Spinal cord (tissue), 10 donors: Measurements from ENCODE around the gene SLC23A3. TPM values are rescaled to one million over a fixed set of nuclear protein-coding genes. Genes with fewer than 3 reads are reported as not detected.

Source experiments
- DNase-seq, 6 donors: peaks; one replicate each; pipeline versions ENCODE4 v3.0.0 to v3.0.0-alpha.2; 2013 to 2015; ENCODE audit warnings: low spot score in 6 of 6, low read depth in 4 of 6
- H3K27ac ChIP-seq: one replicate; pipeline ENCODE4 v1.5.1; 2013; ENCODE audit warnings: low read depth, low read length, control low read depth
- H3K27me3 ChIP-seq: one replicate; pipeline ENCODE4 v1.6.1; 2013; ENCODE audit warnings: low read length; ENCODE audit not compliant: control insufficient read depth, insufficient read depth
- H3K36me3 ChIP-seq: one replicate; pipeline ENCODE4 v1.6.1; 2013; ENCODE audit warnings: low read length; ENCODE audit not compliant: control insufficient read depth, insufficient read depth
- H3K4me1 ChIP-seq: one replicate; pipeline ENCODE4 v1.6.1; 2013; ENCODE audit warnings: low read length; ENCODE audit not compliant: control insufficient read depth, insufficient read depth
- H3K4me3 ChIP-seq: one replicate; pipeline ENCODE4 v1.5.1; 2013; ENCODE audit warnings: low read depth, low read length, control low read depth
- H3K9me3 ChIP-seq: one replicate; pipeline ENCODE4 v1.6.1; 2013; ENCODE audit warnings: low read length; ENCODE audit not compliant: control insufficient read depth, insufficient read depth
- WGBS: methylation state at CpG from one replicate; pipeline ENCODE4 v1.1.5; 2013; ENCODE audit warnings: missing lambda C conversion rate; ENCODE audit not compliant: insufficient coverage; 5-methylcytosine and 5-hydroxymethylcytosine counted together
- polyA plus RNA-seq, 2 donors: library from polyadenylated mRNA; unstranded; fragments of 120-200 nt; gene quantifications; one replicate each; pipeline ENCODE4 v1.2.1, GENCODE V29; 2013; ENCODE audit not compliant: insufficient read length in 2 of 2
- total RNA-seq, 2 donors: library from RNA; depleted of rRNA in 1 of 2; stranded (reverse); fragments of 120-200 nt in 1 of 2; fragments of >200 nt in 1 of 2; gene quantifications; one replicate each; pipeline versions ENCODE4 v1.2.3 to v1.2.4, GENCODE V29; 2013 to 2014
- donor health status: healthy.

SLC23A3 gene
- total and polyA plus RNA-seq, 4 donors = 0.17 to 2.4 (median 1.2) TPM

DNA sequence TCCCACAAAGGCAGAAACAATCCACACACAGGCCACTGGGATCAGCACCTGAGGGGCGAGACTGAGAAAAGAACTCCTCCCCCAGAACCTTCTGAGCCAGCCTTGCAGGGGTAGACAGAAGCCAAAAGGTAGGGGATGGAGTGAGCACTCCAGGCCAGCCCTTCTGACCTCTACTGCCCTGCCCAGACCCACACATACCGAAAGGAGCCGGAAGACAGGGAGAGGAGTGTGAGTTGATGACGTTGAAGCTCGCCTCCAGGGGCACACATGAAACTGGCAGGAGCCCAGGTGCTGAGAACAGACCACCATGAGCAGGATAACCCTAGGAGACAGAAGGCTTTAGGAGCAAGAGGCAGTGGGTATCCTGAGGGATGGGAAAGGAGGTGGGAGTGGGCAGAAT is 1.8 kb downstream of the SLC23A3 start:
- 44% methylated on average over 4 of the region's 5 CpGs for WGBS
- DNase-seq = no peak

DNA sequence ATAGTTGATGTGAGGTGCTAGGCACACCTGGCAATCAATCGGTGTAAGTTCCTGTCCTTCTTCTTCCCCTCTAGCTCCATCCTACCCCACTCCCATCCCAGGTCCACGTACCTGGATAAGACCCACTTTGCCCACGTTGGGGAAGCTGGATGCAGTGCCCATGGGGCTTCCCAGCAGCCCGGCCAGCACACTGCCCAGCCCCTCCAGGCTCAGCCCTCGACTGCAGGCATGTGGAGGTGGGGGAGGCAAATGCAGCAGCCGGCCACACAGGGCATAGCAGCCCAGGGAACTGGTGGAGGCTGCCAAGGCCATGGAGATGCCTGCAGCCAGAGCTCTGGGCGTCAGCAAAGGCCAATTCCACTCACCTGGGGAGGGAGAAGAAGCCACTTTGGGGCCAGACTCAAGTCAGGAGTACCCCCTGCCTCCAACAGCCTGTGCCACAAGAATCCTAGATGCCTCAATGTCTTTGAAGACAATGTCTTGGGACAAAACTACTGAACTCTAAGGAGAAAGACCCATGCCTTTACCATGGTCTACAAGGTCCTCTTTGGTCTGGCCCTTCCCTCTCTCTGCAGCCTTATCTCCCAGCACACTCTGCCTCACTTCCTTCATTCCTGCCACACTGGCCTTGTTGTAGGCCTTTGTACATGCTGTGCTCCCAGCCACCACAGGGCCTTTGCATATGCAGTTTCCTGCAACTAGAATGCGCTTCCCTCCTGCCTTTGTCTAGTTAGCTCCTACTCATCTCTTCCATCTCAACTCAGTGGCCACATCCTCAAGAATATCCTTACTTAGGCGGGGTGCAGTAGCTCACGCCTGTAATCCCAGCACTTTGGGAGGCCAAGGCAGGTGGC is 4.5 kb downstream of the SLC23A3 start:
- no peak for DNase-seq
- H3K36me3 ChIP-seq = peaks cover 3% of the 10 kb centered on the region
- no peak overlapping the region for H3K27ac ChIP-seq
- WGBS = 75% methylated on average over 8 of the region's 10 CpGs
- no peak overlapping the region for H3K4me3 ChIP-seq
- H3K4me1 ChIP-seq = peaks cover 5% of the 10 kb centered on the region
- H3K9me3 ChIP-seq = no peaks in the 10 kb centered on the region
- H3K27me3 ChIP-seq = no peaks in the 10 kb centered on the region

More for the DNA sequence above, 1.8 kb downstream of the SLC23A3 start:
- Histone ChIP-seq H3K27me3 (no peaks in the 10 kb centered on the region), H3K27ac (no peak overlapping the region), H3K4me1 (no peaks in the 10 kb centered on the region), H3K9me3 (no peaks in the 10 kb centered on the region), H3K36me3 (peaks cover 18% of the 10 kb centered on the region), H3K4me3 (no peak overlapping the region)

DNA sequence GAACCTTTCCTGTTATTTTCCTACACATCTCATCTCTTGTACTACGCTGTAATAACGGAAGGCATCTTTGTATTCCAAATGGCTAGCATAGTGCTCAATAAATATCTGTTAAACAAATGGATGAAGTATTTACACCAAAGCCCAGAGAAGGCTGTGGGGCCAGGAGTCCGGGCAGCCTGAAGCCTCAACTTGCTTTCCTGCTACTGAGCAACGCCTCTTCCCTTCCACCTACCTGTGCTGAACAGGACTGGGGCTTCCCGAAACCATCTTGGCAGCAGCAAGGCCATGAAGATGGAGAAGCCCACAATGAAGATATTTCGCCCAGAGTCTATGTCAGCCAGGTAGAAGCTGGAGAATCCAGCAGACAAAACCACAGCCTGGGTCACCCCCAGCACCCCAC is 6.7 kb downstream of the SLC23A3 start:
- 88% methylated on average over 4 of the region's 6 CpGs for WGBS
- peaks cover 10% of the 10 kb centered on the region for H3K4me1 ChIP-seq
- no peaks in the 10 kb centered on the region for H3K9me3 ChIP-seq
- H3K27me3 ChIP-seq = no peaks in the 10 kb centered on the region
- H3K36me3 ChIP-seq = no peaks in the 10 kb centered on the region
- no peak overlapping the region for H3K4me3 ChIP-seq
- DNase-seq = no peak
- H3K27ac ChIP-seq = no peak overlapping the region

GRCh38 chr2:219161097-219161496 is 8.7 kb downstream of the SLC23A3 start:
- peak overlapping the region; percentile 98 for H3K27ac ChIP-seq
- H3K27me3 ChIP-seq = no peaks in the 10 kb centered on the region
- H3K9me3 ChIP-seq = no peaks in the 10 kb centered on the region
- peak overlapping the region; percentile 89 for H3K4me3 ChIP-seq
- H3K36me3 ChIP-seq = no peaks in the 10 kb centered on the region
- WGBS = 63% methylated on average over 3 of the region's 4 CpGs
- H3K4me1 ChIP-seq = peaks cover 10% of the 10 kb centered on the region
- DNase-seq = no peak

DNA sequence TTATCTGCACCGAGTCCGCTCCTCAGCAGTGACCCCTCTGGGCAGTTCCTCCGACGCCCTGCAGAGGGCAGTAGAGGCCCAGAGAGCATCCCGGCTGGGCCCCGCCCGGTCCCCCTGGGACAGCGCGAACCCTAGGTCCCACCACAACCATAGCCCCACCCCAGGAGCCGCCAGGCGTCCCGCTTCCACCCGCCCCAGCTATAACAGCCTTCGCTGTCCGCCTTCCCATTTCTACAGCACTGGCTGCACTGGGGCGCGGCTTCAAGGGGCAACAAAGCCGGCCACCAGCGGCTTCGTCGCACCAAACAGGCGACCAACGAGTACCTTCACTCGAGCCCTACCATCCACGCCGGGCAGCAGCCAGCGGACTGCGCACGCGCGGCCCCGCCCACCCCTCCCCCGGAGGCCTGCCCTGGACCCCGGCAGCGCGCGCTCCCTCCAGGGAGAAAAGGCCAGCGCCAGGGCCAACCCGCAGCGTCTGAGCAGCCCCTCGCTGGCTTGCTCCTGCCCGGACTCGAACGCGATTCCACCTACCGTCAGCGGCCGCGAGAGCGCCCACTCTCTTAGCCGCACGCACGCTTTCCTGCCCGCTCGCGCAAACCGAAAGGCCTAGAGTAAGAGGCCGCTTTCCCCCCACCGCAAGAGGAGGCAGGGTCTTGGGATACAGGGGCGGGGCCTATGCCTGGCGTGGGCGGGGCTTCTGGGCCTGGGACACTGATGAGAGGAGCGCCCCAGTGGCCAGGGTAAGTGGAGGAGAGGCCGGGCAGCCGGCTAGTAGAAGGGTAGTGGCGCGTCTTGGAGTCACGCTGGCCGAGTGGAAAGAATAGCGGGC is 9.4 kb downstream of the SLC23A3 start, which contains the start of gene NHEJ1:
Gene NHEJ1 (minus strand): TSS at position 630 of the 832 bp plus-strand sequence. CDS start 2,453 bp downstream, outside the sequence.
- WGBS = 0% methylated on average over 63 of the region's 70 CpGs
- no peaks in the 10 kb centered on the region for H3K9me3 ChIP-seq
- H3K27ac ChIP-seq = peak within 1 kb of the TSS; percentile 98
- no peaks in the 10 kb centered on the region for H3K27me3 ChIP-seq
- H3K4me1 ChIP-seq = peaks cover 10% of the 10 kb centered on the region
- peak; percentile 78 to 98 (median 84) for DNase-seq
- peak within 1 kb of the TSS; percentile 89 for H3K4me3 ChIP-seq
- H3K36me3 ChIP-seq = peaks cover 2% of the 10 kb centered on the region

- Histone ChIP-seq H3K9me3 (no peaks in the 10 kb centered on the region), H3K27me3 (no peaks in the 10 kb centered on the region), H3K4me1 (peaks cover 10% of the 10 kb centered on the region), H3K27ac (peak overlapping the region; percentile 98), H3K36me3 (peaks cover 2% of the 10 kb centered on the region), H3K4me3 (peak overlapping the region; percentile 89)
- DNase-seq = no peak
- WGBS = 1% methylated on average over 12 of the region's 18 CpGs
Observed at GRCh38 chr2:219159771-219160185, 10.1 kb downstream of the SLC23A3 start.

GRCh38 chr2:219158586-219158985 is 11.2 kb downstream of the SLC23A3 start:
- Histone ChIP-seq H3K9me3 (no peaks in the 10 kb centered on the region), H3K27me3 (no peaks in the 10 kb centered on the region), H3K4me3 (no peak overlapping the region), H3K36me3 (peaks cover 3% of the 10 kb centered on the region), H3K4me1 (peaks cover 10% of the 10 kb centered on the region), H3K27ac (no peak overlapping the region)
- WGBS = no CpG with 5 or more reads among the region's 3 CpGs
- DNase-seq = no peak

GRCh38 chr2:219158025-219158424 is 11.8 kb downstream of the SLC23A3 start:
- peaks cover 6% of the 10 kb centered on the region for H3K36me3 ChIP-seq
- no peak overlapping the region for H3K4me3 ChIP-seq
- DNase-seq = no peak
- H3K9me3 ChIP-seq = no peaks in the 10 kb centered on the region
- H3K4me1 ChIP-seq = peaks cover 10% of the 10 kb centered on the region
- H3K27ac ChIP-seq = no peak overlapping the region
- 93% methylated on average over 4 of the region's 4 CpGs for WGBS
- H3K27me3 ChIP-seq = no peaks in the 10 kb centered on the region

DNA sequence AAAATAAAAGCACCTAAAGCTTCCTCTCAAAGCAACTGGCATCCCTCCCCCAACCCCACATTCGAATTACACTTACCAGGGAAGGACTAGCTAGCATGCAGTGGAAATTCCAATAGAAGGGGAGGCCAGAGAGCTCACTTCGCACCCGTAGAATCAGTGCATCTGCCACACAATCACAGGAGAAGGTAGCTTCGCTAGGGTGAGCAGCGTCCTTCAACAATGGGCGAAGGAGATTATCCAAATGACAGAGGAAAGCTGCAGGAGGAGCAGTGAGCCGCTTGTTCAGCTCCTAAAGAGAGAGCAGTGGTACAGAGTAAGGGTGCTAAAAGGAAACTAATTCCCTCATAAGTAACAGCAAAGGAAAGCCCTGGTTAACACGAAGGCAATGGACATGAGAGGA is 12.4 kb downstream of the SLC23A3 start:
- Histone ChIP-seq H3K36me3 (peaks cover 6% of the 10 kb centered on the region), H3K4me3 (no peak overlapping the region), H3K27ac (no peak overlapping the region), H3K9me3 (no peaks in the 10 kb centered on the region), H3K27me3 (no peaks in the 10 kb centered on the region), H3K4me1 (peaks cover 10% of the 10 kb centered on the region)
- DNase-seq = no peak
- WGBS = 98% methylated on average over 5 of the region's 8 CpGs
